NCI-H1694 treated with DMSO at 0.1 percent for 48 hours (cell line): ENCODE data around the gene YIPF1.
A peak's percentile ranks its signal among the peaks of the same experiment; 100 is the strongest.
"Not testable (repeated sequence)": the region's sequence is repeated elsewhere in the genome, so short reads cannot be mapped to it uniquely, and the experiment has no call there.

ENCODE experiments used
- DNase-seq: peaks from one replicate; lab custom pipeline; 2025; lab: John Stamatoyannopoulos, UW

Gene YIPF1

GRCh38 chr1:53894644-53895043, 5.0 kb upstream of the YIPF1 start:
- DNase-seq = no peak

DNA sequence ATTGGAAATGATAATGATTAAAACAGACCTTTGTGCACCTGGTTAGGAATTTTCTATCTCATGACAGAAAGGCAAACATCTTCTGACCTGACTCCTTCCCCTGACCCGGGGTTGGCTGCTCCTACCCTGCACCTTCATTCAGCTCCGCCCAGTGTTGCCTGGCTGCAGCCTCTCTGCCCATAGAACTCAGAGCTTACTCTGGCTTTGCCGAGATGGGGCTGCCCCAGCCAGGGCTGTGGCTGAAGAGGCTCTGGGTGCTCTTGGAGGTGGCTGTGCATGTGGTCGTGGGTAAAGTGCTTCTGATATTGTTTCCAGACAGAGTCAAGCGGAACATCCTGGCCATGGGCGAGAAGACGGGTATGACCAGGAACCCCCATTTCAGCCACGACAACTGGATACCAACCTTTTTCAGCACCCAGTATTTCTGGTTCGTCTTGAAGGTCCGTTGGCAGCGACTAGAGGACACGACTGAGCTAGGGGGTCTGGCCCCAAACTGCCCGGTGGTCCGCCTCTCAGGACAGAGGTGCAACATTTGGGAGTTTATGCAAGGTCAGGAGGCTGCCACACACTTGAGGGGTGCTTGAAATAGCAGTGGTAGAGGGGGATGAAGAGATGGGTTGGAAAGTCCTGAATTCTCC, 4.5 kb upstream of the YIPF1 start, which contains the start of gene DIO1:
TSS of gene DIO1 (plus strand) at position 189 of the 638 bp plus-strand sequence. CDS start at position 213, 24 bp downstream.
- DNase-seq = no peak

DNA sequence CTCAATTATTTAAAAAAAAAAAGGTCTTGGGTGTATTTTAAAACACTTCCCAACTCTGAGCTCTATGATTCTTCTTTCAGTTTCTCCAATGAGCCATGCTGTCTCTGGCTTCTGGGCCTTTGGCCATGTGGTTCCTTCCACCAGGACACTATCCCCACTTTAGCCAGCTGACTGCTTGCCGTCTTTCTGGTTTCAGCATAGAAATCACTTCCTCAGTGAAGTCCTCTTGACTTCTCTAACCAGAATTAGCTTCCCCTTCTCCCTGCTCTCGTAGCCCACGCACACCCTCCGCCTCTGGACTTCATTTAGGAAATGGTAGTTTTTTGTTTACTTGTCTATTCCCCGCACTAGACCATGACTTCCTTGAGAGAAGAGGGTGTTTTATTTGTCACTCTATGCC, 3.3 kb upstream of the YIPF1 start:
- no peak for DNase-seq

- DNase-seq = no peak
Measured at GRCh38 chr1:53891678-53892077, 2.1 kb upstream of the YIPF1 start.

DNA sequence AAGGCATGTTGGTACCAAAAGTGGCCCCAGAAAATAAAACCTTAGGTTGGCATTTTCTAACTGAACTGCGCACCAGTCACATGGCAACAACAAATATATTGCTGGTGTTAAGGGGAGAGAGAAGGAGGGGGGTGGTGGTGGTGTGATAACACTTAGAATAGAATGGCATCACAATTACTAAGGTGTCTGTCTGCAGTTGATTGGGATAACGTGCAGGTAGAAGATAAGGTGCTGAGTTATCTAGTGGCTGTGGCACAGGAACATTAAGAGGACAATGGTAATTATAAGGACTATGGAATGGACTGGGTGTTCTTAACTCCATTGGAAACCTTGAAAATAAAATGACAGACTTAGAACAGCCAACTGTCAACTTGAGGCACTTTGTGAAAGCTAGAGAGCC, 1.4 kb upstream of the YIPF1 start:
- DNase-seq = no peak

DNA sequence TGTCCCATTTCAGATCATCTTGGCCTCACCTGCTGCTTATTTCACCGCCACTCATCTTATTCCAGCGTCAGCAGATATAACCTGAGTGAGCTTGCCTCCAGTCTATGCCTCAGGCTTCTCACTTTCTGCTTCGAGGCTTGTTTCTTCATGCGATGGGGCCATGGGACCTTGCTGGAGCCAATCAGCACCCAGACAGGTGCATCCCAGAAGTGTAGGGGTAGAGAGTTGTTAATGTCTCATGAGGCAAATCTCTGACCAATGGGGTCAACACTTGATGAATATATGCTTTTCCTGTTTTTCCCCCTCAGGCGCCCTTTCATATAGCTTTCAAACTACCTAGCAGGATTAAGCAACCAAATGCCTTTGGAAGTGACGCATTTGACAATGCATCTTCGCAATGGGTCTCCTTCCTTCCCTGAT, 935 bp upstream of the YIPF1 start:
- DNase-seq = no peak

DNA sequence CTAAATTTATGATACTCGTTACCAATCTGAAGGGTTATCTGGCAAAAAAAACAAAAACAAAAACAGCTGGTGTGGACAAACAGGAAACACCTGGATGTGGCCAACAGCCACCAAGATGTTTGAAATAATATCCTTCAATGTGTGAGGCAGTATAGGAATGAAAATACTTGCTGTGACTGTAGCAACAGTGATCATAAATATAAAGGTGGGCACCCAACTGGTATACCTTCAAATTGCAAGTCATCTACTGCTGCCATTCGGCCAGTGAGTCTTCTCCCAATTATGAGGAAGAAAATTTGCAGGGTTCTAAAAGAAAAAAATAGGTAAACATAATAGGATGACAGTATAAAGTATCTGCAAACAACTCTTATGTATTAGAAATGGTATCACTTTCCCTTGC, 916 bp downstream of the YIPF1 start:
- DNase-seq = no peak

- DNase-seq = not testable (repeated sequence)
Measured at GRCh38 chr1:53883600-53883999, 6.0 kb downstream of the YIPF1 start.

- DNase-seq = not testable (repeated sequence)
Measured at GRCh38 chr1:53881853-53882252, 7.7 kb downstream of the YIPF1 start.

- peak; percentile 66 for DNase-seq
Measured at GRCh38 chr1:53878492-53879105, 11.0 kb downstream of the YIPF1 start.

GRCh38 chr1:53875150-53875549, 14.4 kb downstream of the YIPF1 start:
- not testable (repeated sequence) for DNase-seq

GRCh38 chr1:53871773-53872484, 17.7 kb downstream of the YIPF1 start:
- DNase-seq = no peak

GRCh38 chr1:53871221-53871620, 18.4 kb downstream of the YIPF1 start:
- no peak for DNase-seq

GRCh38 chr1:53869454-53870117, 20.0 kb downstream of the YIPF1 start:
- no peak for DNase-seq

DNA sequence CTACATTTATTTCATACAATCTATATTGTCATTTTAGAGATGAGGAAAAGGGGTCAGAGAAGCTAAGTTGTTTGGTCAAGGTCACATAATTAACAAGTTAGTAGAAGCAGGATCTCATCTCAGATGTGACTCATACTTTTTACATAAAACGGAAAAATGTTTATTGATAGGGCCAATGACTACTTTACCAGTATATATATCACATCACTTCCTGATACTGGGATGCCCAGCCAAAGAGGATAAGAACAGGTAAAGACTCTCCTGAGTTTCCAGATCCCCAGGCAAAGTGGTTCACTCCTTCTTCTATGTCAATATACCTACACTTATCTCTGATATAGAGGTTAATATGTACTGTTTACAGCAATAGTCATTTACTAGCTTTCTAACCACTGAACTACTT, 21.0 kb downstream of the YIPF1 start:
- DNase-seq = no peak

DNA sequence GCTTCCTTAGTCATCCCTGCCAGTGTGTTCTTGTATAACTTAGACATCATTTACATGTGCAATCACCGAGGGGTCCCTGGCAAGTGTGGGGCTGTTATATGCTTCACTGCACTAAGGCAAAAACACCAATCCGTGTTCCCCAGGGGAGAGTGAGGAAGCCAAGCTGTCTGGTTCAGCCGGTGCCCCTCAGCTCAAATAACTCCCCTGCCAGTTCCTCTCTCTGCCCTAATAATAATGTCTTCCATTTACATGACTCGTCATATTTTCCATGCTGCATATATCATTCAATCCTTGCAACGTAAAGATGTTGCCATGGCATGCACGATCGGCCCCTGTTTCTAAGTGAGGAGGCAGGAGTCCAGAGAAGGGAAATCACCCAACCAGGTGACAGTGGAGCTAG, 27.1 kb downstream of the YIPF1 start:
- DNase-seq = peak; percentile 12

GRCh38 chr1:53860967-53861411, 28.6 kb downstream of the YIPF1 start:
- DNase-seq = peak; percentile 72

GRCh38 chr1:53851571-53852285, 37.9 kb downstream of the YIPF1 start:
- peak; percentile 86 for DNase-seq

GRCh38 chr1:53850082-53850673, 39.4 kb downstream of the YIPF1 start:
- DNase-seq = no peak

GRCh38 chr1:53847980-53848379, 41.6 kb downstream of the YIPF1 start:
- DNase-seq = no peak

DNA sequence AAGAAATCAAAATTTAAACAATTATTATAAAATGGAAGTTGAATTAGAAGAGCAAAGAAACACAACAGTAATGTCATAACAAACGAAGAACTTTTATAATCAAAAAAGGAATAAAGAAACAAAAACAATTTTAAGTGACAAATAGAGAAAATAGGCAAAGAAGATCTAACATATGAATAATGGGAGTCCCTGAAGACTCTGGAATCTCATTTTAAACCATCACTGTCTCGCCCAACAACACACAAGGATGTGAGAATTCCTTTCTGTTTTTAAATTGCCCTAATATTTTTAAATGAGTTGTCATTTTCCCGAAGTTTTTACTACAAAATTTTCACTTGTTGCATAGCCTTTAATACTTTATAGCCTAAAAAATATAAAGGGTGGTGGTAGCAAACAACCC, 47.2 kb downstream of the YIPF1 start:
- DNase-seq = no peak

GRCh38 chr1:53838654-53838974, 51.0 kb downstream of the YIPF1 start:
- no peak for DNase-seq
